NCI-H2029 (cell line): ENCODE measurements around the gene PEPD.
"Not testable (repeated sequence)": the region's sequence is repeated elsewhere in the genome, so short reads cannot be mapped to it uniquely, and the experiment has no call there.

ENCODE experiments used
- DNase-seq: peaks from one replicate; lab custom pipeline; 2025; lab: John Stamatoyannopoulos, UW

Gene PEPD

GRCh38 chr19:33497131-33497777 lies 24.3 kb downstream of the PEPD start:
- no peak for DNase-seq

DNA sequence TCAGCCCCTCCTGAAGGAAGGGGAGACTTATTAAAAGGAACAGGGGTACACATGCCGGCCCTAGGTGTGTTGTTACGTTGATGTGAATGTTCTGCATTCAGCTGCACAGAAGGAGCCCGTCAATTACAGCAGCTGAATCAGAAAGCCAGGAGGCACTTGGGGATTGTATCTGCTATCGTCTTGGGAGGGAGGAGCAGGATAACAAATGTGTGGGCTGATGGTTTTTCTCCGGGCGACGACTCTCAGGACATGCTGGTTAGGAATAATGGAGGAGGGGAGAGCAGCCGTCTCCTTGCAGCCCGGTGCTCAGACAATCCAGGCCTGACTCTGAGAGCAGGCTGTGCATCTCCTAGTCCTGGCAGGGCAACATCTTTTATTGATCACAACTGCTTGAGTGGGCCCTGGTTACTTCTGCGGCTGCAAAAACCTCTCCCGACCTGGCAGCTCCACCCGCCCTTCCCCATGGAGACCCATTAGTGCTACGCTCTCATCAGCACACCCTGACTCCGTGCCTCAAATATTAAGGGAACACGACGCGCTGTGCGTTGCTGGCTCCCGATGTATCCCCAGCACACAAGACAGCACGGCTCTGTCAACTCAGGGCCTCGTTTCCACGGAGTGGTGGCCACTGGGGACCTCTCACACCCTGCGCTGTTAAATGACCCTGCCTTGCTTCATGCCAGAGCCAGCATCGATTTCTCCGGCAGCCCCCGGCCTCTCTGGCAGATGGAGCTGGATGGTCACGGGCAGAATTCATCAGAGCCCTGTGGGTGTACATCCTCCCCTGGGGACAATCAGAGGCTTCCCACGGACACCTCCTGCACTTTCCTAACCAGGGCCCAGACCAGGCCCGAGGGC lies 25.3 kb downstream of the PEPD start:
- DNase-seq, result no peak

DNA sequence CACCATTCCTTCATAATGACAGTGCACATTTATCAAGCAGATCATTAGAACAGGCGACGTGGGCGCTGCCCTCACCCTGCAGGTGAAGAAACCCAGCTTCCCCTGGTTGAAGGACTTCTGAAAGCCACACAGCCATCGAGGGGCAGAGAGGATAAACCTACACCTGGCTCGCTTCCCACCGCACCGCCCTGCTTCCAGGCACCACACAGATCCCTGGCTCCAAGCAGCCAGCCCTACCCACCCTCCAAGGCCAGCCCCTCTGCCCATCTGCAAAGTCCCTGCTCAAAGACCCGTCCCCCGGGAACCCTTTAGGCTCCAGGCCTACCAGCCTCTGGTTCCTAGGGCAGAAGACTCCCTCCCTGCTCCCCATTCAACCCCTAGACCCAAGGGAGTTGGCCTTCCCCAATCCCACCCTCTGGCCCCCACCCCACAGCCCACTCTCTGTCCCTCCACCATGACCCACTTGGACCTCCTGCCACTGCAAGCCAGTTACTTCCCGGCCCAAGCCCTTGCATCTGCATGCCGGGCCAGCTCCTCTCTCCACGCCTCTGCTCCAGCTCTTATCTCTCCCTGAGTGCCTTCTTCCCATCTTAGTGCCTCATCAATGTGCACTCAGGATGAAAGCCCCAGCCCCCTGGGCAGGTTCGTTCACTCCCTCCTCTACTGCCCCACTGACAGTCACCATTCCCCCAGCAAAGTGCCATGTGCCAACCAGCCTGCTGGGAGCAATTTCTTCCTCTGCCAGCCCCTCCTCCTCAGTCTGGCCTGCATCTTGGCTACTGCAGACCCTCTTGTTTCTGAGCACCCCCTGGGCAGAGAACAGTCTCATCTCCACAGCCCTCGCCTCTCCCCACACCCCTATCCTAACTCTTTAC lies 28.0 kb downstream of the PEPD start:
- no peak for DNase-seq

DNA sequence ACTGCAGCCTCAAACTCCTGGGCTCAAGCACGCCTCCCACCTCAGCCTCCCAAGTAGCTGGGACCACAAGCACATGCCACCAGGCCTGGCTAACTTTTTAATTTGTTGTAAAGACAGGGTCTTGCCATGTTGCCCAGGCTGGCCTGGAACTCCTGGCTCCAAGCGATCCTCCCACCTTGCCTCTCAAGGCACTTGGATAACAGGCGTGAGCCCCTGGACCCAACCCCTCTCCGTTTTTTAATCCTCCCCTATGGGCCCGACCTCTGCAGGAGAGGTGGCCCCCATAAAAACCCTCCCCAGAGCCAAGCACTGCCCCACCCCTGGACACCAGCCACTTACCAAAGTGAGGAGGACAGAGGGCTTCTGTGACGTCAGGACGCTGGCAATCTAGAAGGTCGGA lies 28.6 kb downstream of the PEPD start:
- no peak for DNase-seq

GRCh38 chr19:33492090-33492489 lies 29.5 kb downstream of the PEPD start:
- no peak for DNase-seq

DNA sequence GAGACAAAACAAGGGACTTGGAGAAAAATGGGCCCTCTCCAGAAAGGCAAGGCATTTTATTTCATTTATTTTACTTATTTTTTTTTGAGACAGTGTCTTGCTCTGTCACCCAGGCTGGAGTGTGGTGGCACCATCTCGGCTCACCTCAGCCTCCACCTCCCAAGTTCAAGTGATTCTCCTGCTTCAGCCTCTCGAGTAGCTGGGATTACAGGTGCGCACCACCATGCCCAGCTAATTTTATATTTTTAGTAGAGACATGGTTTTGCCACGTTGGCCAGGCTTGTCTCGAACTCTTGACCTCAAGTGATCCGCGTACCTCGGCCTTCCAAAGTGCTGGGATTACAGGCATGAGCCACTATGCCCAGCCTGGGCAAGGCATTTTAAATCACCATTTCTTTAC lies 31.0 kb downstream of the PEPD start:
- not testable (repeated sequence) for DNase-seq

DNA sequence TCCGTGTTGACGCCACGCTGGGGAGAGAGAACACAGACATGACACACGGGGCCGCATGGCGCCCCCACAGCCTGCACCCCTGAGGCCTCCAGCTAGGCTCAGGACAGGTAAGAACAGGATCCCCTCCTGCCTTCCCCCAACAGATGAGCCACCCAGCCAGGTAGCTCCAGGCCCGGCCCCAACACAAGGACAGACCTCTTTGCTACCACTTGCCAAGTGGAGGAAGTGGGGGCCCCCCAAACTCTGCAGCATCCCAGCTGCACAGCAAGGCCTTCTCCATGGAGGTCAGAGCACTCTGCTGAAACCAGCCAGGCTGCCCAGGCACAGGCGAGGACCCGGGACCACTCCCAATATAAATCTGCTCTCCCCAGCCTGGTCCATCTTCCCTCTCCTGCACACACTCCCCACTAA lies 31.5 kb downstream of the PEPD start:
- no peak for DNase-seq

DNA sequence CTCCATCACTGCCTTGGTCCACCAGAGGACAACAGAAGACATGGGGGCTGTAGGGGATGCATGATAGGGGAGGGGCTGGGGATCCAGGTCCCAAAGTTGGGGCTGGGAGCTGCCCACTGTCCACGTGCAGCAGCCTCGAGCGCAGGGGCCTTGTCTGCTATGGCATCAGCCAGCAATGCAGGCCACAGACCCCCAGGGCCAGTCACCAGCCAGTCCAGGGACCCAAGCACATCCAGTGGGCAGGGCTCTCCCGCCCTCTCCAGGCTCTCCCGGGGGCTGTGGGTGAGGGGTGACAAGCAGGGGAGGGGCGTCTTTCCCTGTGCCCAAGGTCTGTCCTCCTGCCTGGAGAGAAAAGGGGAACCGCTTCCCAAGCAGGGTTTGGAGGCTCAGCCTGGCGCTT lies 32.8 kb downstream of the PEPD start:
- DNase-seq, result no peak

DNA sequence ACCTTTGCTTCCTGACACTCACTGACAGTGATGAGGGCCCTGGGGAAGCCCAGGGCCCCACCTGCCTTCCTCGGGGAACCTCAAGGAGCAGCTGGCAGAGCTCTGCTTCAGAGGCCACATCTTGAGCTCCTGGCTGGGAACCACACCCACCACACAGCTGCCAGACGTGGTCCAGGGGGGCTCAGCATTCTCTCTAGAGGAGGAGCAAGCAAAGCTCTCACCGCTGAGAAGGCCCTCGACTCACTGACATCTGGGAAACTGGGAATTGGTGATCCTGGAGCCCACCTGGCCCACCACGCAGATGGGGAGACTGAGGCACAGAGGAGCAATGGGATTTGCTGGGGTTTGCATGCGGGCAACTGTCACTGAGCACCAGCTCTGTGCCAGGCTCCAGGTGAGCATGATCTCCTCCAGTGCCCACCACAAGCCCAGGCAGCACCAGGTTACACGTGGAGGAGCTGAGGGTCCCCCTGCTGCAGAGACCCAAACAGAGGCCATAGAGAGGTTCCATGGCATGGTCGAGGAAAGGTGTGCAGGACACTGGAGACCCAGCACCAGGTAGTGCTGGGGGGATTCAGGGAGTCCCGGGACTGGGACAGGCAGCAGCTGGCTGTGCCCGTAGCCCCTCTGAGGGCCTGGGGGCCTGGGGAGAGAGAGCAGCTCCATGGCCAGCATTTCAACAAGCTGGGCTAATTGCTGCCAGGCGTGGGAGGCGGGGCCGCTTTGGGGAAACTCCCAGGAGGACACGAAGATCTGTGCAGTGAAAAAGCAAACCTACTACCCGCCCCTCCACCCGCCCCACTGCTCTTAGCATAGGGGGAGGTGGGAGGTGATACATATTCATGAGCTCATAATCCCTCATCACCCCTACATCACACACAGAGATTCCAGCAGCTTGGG lies 33.4 kb downstream of the PEPD start:
- no peak for DNase-seq

DNA sequence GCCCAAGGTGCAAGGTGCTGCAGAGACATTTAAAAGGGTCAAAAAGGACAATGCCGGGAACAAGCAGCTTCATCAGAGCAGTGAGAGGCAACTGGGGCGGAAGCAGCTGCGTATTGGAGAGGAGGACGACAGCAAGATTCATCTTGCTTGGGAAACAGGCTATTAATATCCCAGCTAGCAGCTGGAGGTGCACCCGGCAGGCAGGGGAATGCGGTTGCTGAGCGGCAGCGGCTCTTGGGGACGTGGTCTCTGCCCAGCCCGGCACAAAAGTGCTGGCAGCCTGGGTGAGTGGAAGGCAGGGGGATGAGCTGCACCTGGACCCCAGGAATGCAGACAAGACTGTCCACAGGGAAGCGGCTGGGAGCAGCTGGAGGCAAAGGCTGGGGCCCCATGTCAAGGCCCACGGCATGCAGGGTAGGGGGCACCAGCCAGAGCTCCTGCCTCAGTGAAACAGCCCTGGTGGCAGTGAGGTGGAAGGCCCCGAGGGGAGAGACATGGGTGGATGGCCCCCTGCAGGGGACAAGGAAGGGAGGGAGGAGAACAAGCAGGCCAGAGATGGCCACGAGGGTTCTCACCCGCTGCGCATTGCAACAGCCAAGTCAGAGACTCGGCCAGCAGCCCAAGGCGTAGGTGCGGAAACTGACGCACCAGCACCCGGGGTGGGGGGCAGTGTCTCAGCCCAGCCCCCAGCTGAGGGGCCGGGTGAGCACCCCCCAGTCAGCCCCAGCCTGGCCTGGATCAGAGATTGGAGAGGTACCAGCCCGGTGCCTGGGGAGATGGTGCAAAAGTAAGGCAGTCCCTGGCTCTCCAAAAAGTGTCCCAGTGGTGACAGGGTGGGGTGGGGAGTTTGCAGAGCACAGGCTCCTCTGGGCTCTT lies 34.4 kb downstream of the PEPD start:
- no peak for DNase-seq

DNA sequence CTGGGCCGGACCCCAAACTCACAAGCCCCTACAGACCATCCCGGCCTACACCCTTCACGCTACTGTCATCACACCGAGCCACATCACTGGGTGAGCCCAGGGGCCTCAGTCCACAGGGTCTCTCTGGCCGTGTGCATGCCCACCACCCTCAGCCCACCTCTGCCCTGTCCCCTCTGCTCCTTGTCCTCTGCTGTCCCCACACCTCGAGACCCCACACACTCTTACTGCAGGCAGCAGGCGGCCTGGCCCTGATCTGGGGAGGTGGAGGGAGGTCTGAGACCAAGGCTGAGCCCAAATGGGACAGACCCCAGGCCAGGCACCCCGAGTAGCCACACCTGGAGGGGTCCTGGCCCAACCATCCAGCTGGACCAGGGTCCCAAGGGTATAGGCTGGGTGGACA lies 35.2 kb downstream of the PEPD start:
- no peak for DNase-seq

DNA sequence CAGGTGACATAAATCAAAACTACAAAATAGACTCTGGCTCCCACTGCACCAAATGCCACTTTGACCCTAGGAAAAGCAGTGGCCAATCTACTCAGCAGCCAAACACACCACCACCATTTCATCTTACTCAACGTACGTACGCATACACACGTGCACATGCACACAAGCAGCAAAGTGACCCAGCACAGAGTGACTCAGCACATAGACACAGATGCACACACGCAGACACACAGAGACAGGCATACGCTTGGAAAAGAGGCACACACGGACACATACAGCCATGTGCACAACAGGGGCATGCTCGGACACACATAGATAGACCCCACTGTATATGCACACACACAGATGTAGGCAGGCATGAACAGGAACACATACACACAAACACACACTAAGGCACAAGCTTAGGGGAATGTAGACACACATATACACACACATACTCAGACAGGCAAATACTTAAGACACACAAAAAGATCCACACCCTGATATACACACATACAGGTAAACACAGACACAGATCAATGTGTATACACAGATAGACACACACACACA lies 37.3 kb downstream of the PEPD start:
- no peak for DNase-seq

- DNase-seq, result no peak
These were observed 39.1 kb downstream of the PEPD start for GRCh38 chr19:33482476-33482875.

DNA sequence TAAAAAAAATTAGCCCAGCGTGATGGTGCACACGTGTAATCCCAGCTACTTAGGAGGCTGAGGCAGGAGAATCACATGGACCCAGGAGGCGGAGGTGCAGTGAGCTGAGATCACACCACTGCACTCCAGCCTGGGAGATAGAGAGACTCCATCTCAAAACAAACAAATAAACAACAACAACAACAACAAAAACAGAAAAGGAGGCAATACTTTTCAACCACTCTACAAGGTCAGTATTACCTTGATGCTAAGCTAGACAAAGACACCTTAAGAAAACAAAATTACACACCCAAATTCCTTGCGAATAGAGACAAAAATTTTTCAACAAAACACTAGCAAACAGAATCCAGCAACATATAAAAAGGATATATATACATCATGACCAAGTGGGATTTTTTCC lies 39.7 kb downstream of the PEPD start:
- DNase-seq, result no peak

- not testable (repeated sequence) for DNase-seq
These were observed 42.0 kb downstream of the PEPD start for GRCh38 chr19:33479570-33479969.

DNA sequence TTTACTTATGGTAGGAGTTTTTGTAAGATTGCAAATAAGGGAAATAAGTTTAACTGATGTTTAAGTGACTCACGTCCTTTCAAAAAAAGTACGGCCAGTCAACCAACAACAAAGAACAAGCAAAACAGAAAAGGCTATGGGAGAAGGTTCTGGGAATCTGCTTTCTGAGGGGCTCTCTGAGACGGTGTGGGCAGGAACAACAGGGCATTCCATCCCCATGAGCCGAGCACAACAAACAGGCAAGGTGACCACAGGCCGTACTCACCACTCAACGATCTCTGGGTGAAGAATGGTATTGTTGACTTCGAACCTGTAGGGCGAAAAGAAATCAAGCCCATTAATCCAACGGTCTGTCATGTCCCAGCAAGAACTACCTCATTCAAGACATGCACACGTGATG lies 43.8 kb downstream of the PEPD start:
- DNase-seq, result no peak

DNA sequence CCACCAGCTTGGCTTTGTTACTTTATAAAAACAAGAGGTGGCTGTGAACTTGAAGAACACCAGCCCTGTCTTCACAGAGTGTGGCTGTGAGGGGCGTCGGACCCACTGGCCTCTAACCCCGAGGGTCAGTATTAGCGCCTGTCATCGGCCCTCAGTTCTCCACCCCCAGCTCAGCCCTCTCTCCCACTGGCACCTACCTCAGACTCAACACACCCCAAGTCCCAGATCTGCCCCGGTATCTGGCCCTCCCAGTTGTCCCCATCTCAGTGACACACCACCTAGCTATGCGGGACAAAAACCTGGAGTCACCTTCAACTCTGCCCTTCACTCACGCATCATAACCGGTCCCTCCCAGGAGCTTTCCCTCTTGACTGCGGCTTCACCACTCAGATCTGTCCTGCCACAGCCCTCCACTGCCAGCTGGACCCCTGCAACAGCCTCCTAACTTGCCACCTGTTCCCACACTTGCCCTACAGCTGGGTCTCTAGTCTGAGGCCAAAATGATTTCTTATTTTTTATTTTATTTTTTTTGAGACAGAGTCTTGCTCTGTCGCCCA lies 45.4 kb downstream of the PEPD start:
- no peak for DNase-seq

GRCh38 chr19:33473653-33474305 lies 47.8 kb downstream of the PEPD start:
- DNase-seq, result no peak
